ENCODE data around the gene PTGER4. TPM values are rescaled to one million over a fixed set of nuclear protein-coding genes. Genes with fewer than 3 reads are reported as not detected.
A peak's percentile ranks its signal among the peaks of the same experiment; 100 is the strongest.

Gene PTGER4
- total RNA-seq, 1 donor from 2014 or later: 19.4 TPM

GRCh38 chr5:40685976-40686486 is 6.3 kb downstream of the PTGER4 start:
- no peak for DNase-seq (ENCODE audit: extremely low spot score in 2 of 2)
- TF ChIP-seq POLR2A (IDR thresholded peaks at IDR 0.05): no peak
- TF ChIP-seq POLR2AphosphoS5 (IDR thresholded peaks at IDR 0.05; ENCODE audit: insufficient read depth in 1 of 2, low read depth in 1 of 2): no peak
- TF ChIP-seq CTCF (IDR thresholded peaks at IDR 0.05): no peak
- intact Hi-C loops (cut with DNase I): loop anchor here (5.0 to 10.0 kb wide), 3 partner anchors 739 to 1101 kb away; no protein-coding TSS in a partner anchor
- Histone ChIP-seq H3K4me1 (peaks cover 26% of the 10 kb centered on the region), H3K27me3 (no peaks in the 10 kb centered on the region), H3K27ac (no peak overlapping the region), H3K4me3 (peak overlapping the region in 1 of 2 donors; percentile 1), H3K9me3 (no peaks in the 10 kb centered on the region), H3K36me3 (no peaks in the 10 kb centered on the region)

GRCh38 chr5:40687321-40687720 is 7.6 kb downstream of the PTGER4 start:
- no peak for DNase-seq (ENCODE audit: extremely low spot score in 2 of 2)
- H3K27me3 ChIP-seq: no peaks in the 10 kb centered on the region
- H3K9me3 ChIP-seq: no peaks in the 10 kb centered on the region
- intact Hi-C loops (cut with DNase I): loop anchor here (5.0 to 10.0 kb wide), 3 partner anchors 740 to 1103 kb away; no protein-coding TSS in a partner anchor
- H3K4me3 ChIP-seq: no peak overlapping the region
- H3K4me1 ChIP-seq: peaks cover 21% of the 10 kb centered on the region
- no peaks in the 10 kb centered on the region for H3K36me3 ChIP-seq
- H3K27ac ChIP-seq: peak overlapping the region; percentile 52
- TF ChIP-seq CTCF (IDR thresholded peaks at IDR 0.05) (no peak), POLR2AphosphoS5 (IDR thresholded peaks at IDR 0.05; ENCODE audit: insufficient read depth in 1 of 2, low read depth in 1 of 2) (no peak), POLR2A (IDR thresholded peaks at IDR 0.05) (no peak)

GRCh38 chr5:40688127-40688761 is 8.5 kb downstream of the PTGER4 start:
- H3K4me1 ChIP-seq: peaks cover 21% of the 10 kb centered on the region
- TF ChIP-seq CTCF (IDR thresholded peaks at IDR 0.05): peak; percentile 76 to 92 (median 91)
- TF ChIP-seq POLR2A (IDR thresholded peaks at IDR 0.05): no peak
- peak in 1 of 2 donors; percentile 27 for TF ChIP-seq POLR2AphosphoS5 (IDR thresholded peaks at IDR 0.05; ENCODE audit: insufficient read depth in 1 of 2, low read depth in 1 of 2)
- no peaks in the 10 kb centered on the region for H3K36me3 ChIP-seq
- H3K27me3 ChIP-seq: no peaks in the 10 kb centered on the region
- H3K9me3 ChIP-seq: no peaks in the 10 kb centered on the region
- intact Hi-C loops (cut with DNase I): loop anchor here (5.0 to 10.0 kb wide), 3 partner anchors 741 to 1103 kb away; no protein-coding TSS in a partner anchor
- H3K27ac ChIP-seq: peak overlapping the region; percentile 52
- peak in 1 of 2 donors; percentile 86 for DNase-seq (ENCODE audit: extremely low spot score in 2 of 2)
- H3K4me3 ChIP-seq: no peak overlapping the region

GRCh38 chr5:40688996-40689395 is 9.3 kb downstream of the PTGER4 start:
- intact Hi-C loops (cut with DNase I): loop anchor here (5.0 to 10.0 kb wide), 3 partner anchors 742 to 1104 kb away; no protein-coding TSS in a partner anchor
- H3K9me3 ChIP-seq: no peaks in the 10 kb centered on the region
- H3K4me3 ChIP-seq: no peak overlapping the region
- H3K27ac ChIP-seq: no peak overlapping the region
- no peaks in the 10 kb centered on the region for H3K27me3 ChIP-seq
- no peak for DNase-seq (ENCODE audit: extremely low spot score in 2 of 2)
- H3K36me3 ChIP-seq: no peaks in the 10 kb centered on the region
- TF ChIP-seq POLR2A (IDR thresholded peaks at IDR 0.05) (no peak), POLR2AphosphoS5 (IDR thresholded peaks at IDR 0.05; ENCODE audit: insufficient read depth in 1 of 2, low read depth in 1 of 2) (no peak)
- peaks cover 21% of the 10 kb centered on the region for H3K4me1 ChIP-seq

GRCh38 chr5:40689438-40689837 is 9.7 kb downstream of the PTGER4 start:
- no peaks in the 10 kb centered on the region for H3K9me3 ChIP-seq
- H3K4me1 ChIP-seq: peaks cover 21% of the 10 kb centered on the region
- intact Hi-C loops (cut with DNase I): loop anchor here (5.0 to 10.0 kb wide), 3 partner anchors 742 to 1105 kb away; no protein-coding TSS in a partner anchor
- DNase-seq (ENCODE audit: extremely low spot score in 2 of 2): no peak
- TF ChIP-seq POLR2A (IDR thresholded peaks at IDR 0.05) (no peak), POLR2AphosphoS5 (IDR thresholded peaks at IDR 0.05; ENCODE audit: insufficient read depth in 1 of 2, low read depth in 1 of 2) (peak in 1 of 2 donors; percentile 86), CTCF (IDR thresholded peaks at IDR 0.05) (no peak)
- no peaks in the 10 kb centered on the region for H3K36me3 ChIP-seq
- H3K4me3 ChIP-seq: no peak overlapping the region
- H3K27ac ChIP-seq: no peak overlapping the region
- no peaks in the 10 kb centered on the region for H3K27me3 ChIP-seq
